Endothelial cell of umbilical vein (primary cell): ENCODE measurements around the gene SAMD1. TPM values are rescaled to one million over a fixed set of nuclear protein-coding genes. Genes with fewer than 3 reads are reported as not detected.

ENCODE experiments used
- BruUV-seq: library from RNA; stranded (reverse); fragments of 400-500 nt; replicated peaks from 2 replicates; lab custom pipeline; 2021; lab: Mats Ljungman, UMichigan
- CTCF ChIA-PET: fragments of 300-600, 350-600 bp; sonication (Branson Sonifier 250); formaldehyde crosslinking; loops from one replicate; lab custom pipeline; 2021; ENCODE audit warnings: antibody characterized with exemption, inconsistent platforms; lab: Charles Lee
- POLR2A ChIA-PET: fragments of 300-600, 350-600 bp; sonication (Branson Sonifier 250); formaldehyde crosslinking; loops from one replicate; lab custom pipeline; 2021; ENCODE audit warnings: antibody characterized with exemption, inconsistent platforms; lab: Charles Lee
- DNase-seq: peaks from one replicate; pipeline ENCODE4 v3.0.0-alpha.2; 2011; ENCODE audit warnings: low read depth, low spot score
- FAIRE-seq: peaks from 2 replicates; lab custom pipeline; 2011; peaks lifted over from hg19 to GRCh38; lab: Jason Lieb, UNC
- H2AFZ ChIP-seq: 2 replicates; pipeline ENCODE4 v1.6.0; 2012; ENCODE audit warnings: low read depth, low read length, control low read depth, inconsistent platforms
- H3K27ac ChIP-seq: 2 replicates; pipeline ENCODE4 v1.5.1; 2011; ENCODE audit warnings: low read depth, mild to moderate bottlenecking, control low read depth, low read length, moderate library complexity; ENCODE audit not compliant: insufficient read depth
- H3K27me3 ChIP-seq, 2 experiments: 2 replicates each; pipeline versions ENCODE4 v1.6.0 to v1.6.1; 2011; ENCODE audit warnings: low read length in 2 of 2, mixed read lengths in 1 of 2; ENCODE audit not compliant: control insufficient read depth in 2 of 2, insufficient read depth in 2 of 2
- H3K36me3 ChIP-seq, 2 experiments: 2 replicates in 1 of 2; 3 replicates in 1 of 2; pipeline ENCODE4 v1.5.1; 2011; ENCODE audit warnings: low read length in 2 of 2, mild to moderate bottlenecking in 1 of 2, moderate library complexity in 1 of 2; ENCODE audit not compliant: control insufficient read depth in 2 of 2, insufficient read depth in 2 of 2; ENCODE audit errors: extremely low read depth in 1 of 2
- H3K4me1 ChIP-seq: 3 replicates; pipeline ENCODE4 v1.5.1; 2011; ENCODE audit warnings: mild to moderate bottlenecking, low read length; ENCODE audit not compliant: control insufficient read depth, insufficient read depth; ENCODE audit errors: extremely low read depth
- H3K4me2 ChIP-seq: 2 replicates; pipeline ENCODE4 v1.6.1; 2011; ENCODE audit warnings: low read length, control low read depth, mixed read lengths; ENCODE audit not compliant: insufficient read depth
- H3K4me3 ChIP-seq, 3 experiments: fragments of 200-600 bp in 1 of 3; sonication (generic), shearing (Covaris generic) in 1 of 3; replicated peaks in 1 of 3; 2 replicates each; pipeline ENCODE4 v1.5.1; 2011 to 2016; ENCODE audit warnings: control low read depth in 3 of 3, low read length in 3 of 3, mild to moderate bottlenecking in 2 of 3, inconsistent platforms in 1 of 3, low read depth in 1 of 3, moderate library complexity in 1 of 3; ENCODE audit not compliant: insufficient read depth in 1 of 3
- H3K79me2 ChIP-seq: 2 replicates; pipeline ENCODE4 v1.6.0; 2012; ENCODE audit warnings: low read length, inconsistent platforms; ENCODE audit not compliant: control insufficient read depth, insufficient read depth
- H3K9ac ChIP-seq: replicated peaks from 2 replicates; pipeline ENCODE3; 2011; ENCODE audit warnings: low read length, control low read depth; ENCODE audit not compliant: insufficient read depth; ENCODE audit errors: extremely low read depth
- H3K9me1 ChIP-seq: replicated peaks from 3 replicates; pipeline ENCODE4 v1.6.0; 2011; ENCODE audit warnings: mild to moderate bottlenecking, low read length; ENCODE audit not compliant: control insufficient read depth, insufficient read depth; ENCODE audit errors: extremely low read depth
- H3K9me3 ChIP-seq: replicated peaks from 2 replicates; pipeline ENCODE4 v1.5.1; 2012; ENCODE audit warnings: low read length, inconsistent platforms; ENCODE audit not compliant: control insufficient read depth, insufficient read depth
- H4K20me1 ChIP-seq: replicated peaks from 2 replicates; pipeline ENCODE3; 2011; ENCODE audit warnings: mild to moderate bottlenecking, low read length; ENCODE audit not compliant: control insufficient read depth, insufficient read depth; ENCODE audit errors: extremely low read depth
- EZH2 ChIP-seq: IDR thresholded peaks from 2 replicates; pipeline ENCODE4 v1.6.1; 2012; ENCODE audit warnings: borderline replicate concordance, low read depth, mild to moderate bottlenecking, moderate library complexity, low read length, inconsistent platforms; ENCODE audit not compliant: severe bottlenecking
- FOS ChIP-seq: IDR thresholded peaks from 2 replicates; pipeline ENCODE4 v1.6.1; 2011; ENCODE audit warnings: mild to moderate bottlenecking, low read length, moderate library complexity, borderline replicate concordance; ENCODE audit not compliant: insufficient read depth
- MAX ChIP-seq: IDR thresholded peaks from 2 replicates; pipeline ENCODE4 v1.6.1; 2011; ENCODE audit not compliant: insufficient read depth, insufficient read length
- POLR2A ChIP-seq: IDR thresholded peaks from 2 replicates; pipeline ENCODE4 v1.6.1; 2012; ENCODE audit warnings: low read depth, mild to moderate bottlenecking, control low read depth, low read length
- dilution Hi-C: fragments of 300-500 bp; cut with MboI; formaldehyde crosslinking; loops from one replicate; pipeline ENCODE4 v1.15.0; 2019; ENCODE audit warnings: low sequenced_read_pairs; ENCODE audit not compliant: extremely low pct_ligation_motif_present
- intact Hi-C: fragments of 100-400 bp; cut with micrococcal nuclease; formaldehyde crosslinking; loops from one replicate; pipeline ENCODE4 v1.10.0; 2022
- polyA plus RNA-seq, 4 experiments: library from polyadenylated mRNA; depleted of rRNA in 3 of 4; stranded (reverse) in 3 of 4; unstranded in 1 of 4; fragments of >200 nt; gene quantifications; 2 replicates each; pipeline versions ENCODE4 v1.2.1 to v1.2.3, GENCODE V29; 2011 to 2012; ENCODE audit warnings: missing spikeins in 1 of 4
- total RNA-seq: library from RNA; stranded (reverse); gene quantifications from 2 replicates; pipeline ENCODE4 v1.2.3, GENCODE V29; 2021
- TF ChIP-seq, protein P1 (sequence below), 2 donors: IDR thresholded peaks; 1 replicate in 1 of 2; 2 replicates in 1 of 2; pipeline ENCODE4 v1.5.1; 2011; ENCODE audit warnings: low read length in 2 of 2, mild to moderate bottlenecking in 2 of 2, moderate library complexity in 2 of 2, control low read depth in 1 of 2, inconsistent platforms in 1 of 2, low read depth in 1 of 2; ENCODE audit not compliant: insufficient read depth in 1 of 2; ENCODE audit errors: extremely low read depth in 1 of 2

The SAMD1 gene
- total and polyA plus RNA-seq, 2 donors (not counting 3 experiments of a cell fraction or from before 2014, with no cell fraction given) = 14.1 to 35.9 TPM

- POLR2A ChIA-PET = no interaction called here
- no peak within 1 kb of the TSS for H3K27ac ChIP-seq
- H3K4me1 ChIP-seq = peaks cover 9% of the 10 kb centered on the region
- TF ChIP-seq EZH2 (no peak), POLR2A (no peak), FOS (no peak), MAX (no peak)
- TF ChIP-seq, protein P1, sequence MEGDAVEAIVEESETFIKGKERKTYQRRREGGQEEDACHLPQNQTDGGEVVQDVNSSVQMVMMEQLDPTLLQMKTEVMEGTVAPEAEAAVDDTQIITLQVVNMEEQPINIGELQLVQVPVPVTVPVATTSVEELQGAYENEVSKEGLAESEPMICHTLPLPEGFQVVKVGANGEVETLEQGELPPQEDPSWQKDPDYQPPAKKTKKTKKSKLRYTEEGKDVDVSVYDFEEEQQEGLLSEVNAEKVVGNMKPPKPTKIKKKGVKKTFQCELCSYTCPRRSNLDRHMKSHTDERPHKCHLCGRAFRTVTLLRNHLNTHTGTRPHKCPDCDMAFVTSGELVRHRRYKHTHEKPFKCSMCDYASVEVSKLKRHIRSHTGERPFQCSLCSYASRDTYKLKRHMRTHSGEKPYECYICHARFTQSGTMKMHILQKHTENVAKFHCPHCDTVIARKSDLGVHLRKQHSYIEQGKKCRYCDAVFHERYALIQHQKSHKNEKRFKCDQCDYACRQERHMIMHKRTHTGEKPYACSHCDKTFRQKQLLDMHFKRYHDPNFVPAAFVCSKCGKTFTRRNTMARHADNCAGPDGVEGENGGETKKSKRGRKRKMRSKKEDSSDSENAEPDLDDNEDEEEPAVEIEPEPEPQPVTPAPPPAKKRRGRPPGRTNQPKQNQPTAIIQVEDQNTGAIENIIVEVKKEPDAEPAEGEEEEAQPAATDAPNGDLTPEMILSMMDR (IDR thresholded peaks at IDR 0.05; ENCODE audit: extremely low read depth in 1 of 2, insufficient read depth in 1 of 2, low read depth in 1 of 2, low read length in 2 of 2) = no peak
- H3K9me1 ChIP-seq = no peaks in the 10 kb centered on the region
- no peak within 1 kb of the TSS for H3K4me2 ChIP-seq
- H3K36me3 ChIP-seq = peaks cover 0 to 9% of the 10 kb centered on the region in 2 experiments
- intact Hi-C loops = no loop called here
- no peaks in the 10 kb centered on the region for H3K27me3 ChIP-seq
- no peaks in the 10 kb centered on the region for H3K9me3 ChIP-seq
- BruUV-seq = no TSS peak
- H3K4me3 ChIP-seq = no peak within 1 kb of the TSS
- no peaks in the 10 kb centered on the region for H4K20me1 ChIP-seq
- CTCF ChIA-PET = interaction anchor here (1.3 to 5.6 kb wide), 3 partner anchors 13 to 51 kb away, joined by 5 to 21 read pairs (median 7); partner anchors contain the start of genes ASF1B and MISP3
- no peak within 1 kb of the TSS for H2AFZ ChIP-seq
- DNase-seq (no peak), FAIRE-seq (no peak)
- H3K9ac ChIP-seq = no peak within 1 kb of the TSS
- dilution Hi-C loops = no loop called here
- H3K79me2 ChIP-seq = no peaks in the 10 kb centered on the region
Measured at GRCh38 chr19:14085309-14085995, 5.1 kb downstream of the SAMD1 start, which contains the start of gene C19orf67. C19orf67 (minus strand) TSS chr19:14085783; CDS start chr19:14085627, 156 bp downstream.
